HK-2 (cell line): ENCODE results near the gene CLCA4.
A peak's percentile ranks its signal among the peaks of the same experiment; 100 is the strongest.

ENCODE experiments used
- DNase-seq: peaks from one replicate; pipeline ENCODE4 v3.0.0-alpha.2; 2018; ENCODE audit not compliant: unreplicated experiment

The CLCA4 gene

GRCh38 chr1:86546787-86547221, at the start of gene CLCA4:
CLCA4 (plus strand) TSS chr1:86547078; CDS start chr1:86547120, 42 bp downstream.
- DNase-seq: no peak

DNA sequence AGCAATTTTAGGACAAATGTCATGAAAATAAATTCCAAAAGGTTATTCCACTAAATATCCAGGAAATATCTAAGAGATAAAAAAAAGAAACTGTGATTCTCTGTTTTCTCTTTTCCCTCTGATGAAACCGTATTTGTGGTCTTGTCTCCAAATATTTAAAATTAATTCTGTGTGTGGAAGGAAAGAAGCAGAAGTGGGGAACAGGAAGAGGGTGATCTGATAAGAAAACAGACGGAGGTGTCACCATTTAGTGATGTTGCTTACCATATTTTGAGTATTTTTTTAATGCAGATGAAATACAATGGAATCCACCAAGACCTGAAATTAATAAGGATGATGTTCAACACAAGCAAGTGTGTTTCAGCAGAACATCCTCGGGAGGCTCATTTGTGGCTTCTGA, 48.6 kb upstream of the CLCA4 start:
- no peak for DNase-seq

- no peak for DNase-seq
Observed at GRCh38 chr1:86499987-86500593, 46.8 kb upstream of the CLCA4 start.

GRCh38 chr1:86500714-86501113, 46.2 kb upstream of the CLCA4 start:
- DNase-seq: no peak

DNA sequence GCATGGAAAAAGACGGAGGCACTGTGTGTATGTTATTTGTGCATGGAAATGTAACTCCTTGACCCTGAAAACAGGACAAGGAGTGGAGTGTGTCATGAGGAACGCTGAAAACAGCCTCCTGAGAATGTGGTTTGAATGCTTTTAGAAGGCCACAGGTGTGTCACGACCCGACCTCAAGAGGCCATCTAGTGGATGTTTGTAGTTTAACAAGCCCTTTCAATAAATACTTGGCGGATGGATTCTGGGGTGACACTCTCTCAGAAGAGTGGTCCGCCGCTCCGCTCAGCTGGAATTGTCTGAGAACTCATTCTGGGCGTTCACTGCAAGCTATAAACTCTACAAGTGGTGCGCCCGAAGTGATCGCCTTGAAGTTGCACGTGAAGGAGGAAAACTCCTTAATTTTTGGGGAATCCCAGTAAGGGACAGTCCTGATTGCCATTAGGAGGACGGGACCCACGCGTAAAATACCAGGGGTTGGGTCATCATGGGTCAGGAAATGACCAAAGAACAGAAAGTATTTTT, 44.7 kb upstream of the CLCA4 start:
- peak; percentile 6 for DNase-seq

GRCh38 chr1:86502721-86503405, 44.0 kb upstream of the CLCA4 start:
- DNase-seq: peak; percentile 8

- no peak for DNase-seq
Observed at GRCh38 chr1:86503406-86504136, 43.3 kb upstream of the CLCA4 start.

DNA sequence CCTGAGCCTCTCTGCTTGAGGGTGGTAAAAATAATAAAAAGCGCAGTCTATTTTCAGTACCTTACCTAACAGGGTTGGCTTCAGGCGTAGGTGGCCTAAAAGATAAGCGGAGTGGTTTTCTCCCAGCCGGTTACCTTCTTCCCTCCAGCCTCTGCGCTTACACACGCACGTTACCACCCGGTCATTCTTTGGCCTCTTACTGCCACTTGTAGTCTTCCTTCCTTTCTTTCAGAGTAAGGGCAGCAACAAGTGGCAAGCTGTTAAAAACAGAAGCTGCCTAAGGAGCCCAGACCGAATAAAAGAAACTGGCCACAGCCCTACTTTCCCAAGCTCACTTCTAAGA, 42.8 kb upstream of the CLCA4 start:
- no peak for DNase-seq

DNA sequence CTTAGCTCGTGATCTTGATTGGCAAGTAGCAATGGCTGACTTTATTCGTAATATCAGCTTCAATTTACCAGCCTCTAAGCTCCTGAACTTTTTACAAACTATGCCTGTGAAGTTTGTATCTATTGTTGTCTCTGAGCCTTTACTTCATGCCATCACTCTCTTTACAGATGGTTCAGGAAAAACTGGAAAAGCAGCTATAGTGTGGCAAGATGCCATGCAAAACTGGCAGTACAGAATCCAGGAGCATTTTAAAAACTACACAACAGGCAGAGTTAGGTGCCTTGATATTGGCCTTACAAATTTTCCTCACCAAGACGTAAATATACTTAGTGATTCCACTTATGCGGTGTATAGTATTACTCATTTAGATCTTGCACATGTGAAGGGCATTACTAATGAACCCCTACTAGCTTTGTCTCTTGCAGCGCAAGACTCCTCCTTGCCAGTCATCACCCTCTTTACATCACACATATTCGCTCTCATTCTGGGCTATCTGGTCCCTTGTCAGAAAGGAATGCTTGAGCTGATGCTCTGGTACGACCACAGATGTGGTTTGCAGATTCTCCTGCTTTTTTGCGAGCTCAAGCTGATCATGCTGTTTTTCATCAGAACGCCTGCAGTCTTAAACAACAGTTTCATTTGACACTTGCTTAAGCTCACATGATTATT, 41.8 kb upstream of the CLCA4 start:
- no peak for DNase-seq

- no peak for DNase-seq
Observed at GRCh38 chr1:86505564-86505902, 41.3 kb upstream of the CLCA4 start.

DNA sequence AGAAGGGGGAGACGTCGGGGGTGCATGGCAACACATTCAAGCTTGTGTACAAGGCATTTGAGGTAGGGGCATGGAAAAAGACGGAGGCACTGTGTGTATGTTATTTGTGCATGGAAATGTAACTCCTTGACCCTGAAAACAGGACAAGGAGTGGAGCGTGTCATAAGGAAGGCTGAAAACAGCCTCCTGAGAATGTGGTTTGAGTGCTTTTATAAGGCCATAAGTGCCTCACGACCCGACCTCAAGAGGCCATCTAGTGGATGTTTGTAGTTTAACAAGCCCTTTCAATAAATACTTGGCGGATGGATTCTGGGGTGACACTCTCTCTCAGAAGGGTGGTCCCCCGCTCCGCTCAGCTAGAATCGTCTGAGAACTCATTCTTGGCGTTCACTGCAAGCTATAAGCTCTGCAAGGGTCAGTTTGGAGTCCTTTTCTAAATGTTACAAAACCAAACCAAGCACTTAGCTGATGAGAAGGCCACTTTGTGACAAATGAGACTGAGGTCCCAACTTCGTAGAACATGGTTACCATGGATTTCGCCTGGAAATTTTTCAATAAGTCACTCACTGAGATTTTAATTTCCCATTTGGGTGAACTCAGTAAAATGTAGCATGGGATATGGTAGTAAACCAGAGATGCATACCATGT, 38.8 kb upstream of the CLCA4 start:
- DNase-seq: no peak

DNA sequence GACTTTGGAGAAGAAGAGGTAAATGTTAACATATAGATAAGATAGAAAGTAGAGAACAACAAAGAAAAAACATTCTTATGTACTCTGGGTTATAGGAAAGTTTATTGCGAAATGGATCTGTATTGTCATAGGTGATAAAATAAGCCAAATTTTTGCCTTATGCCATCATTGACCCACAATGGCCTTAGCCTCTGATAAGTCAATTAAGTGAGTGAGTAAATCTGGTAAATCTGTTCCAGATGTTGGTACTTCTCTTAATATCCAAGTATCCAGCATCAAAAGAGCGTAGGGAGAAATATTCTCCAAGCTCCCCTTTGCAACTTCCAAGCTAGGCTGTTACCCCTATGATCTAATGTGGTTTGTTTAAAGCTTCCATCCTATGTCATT, 38.3 kb upstream of the CLCA4 start:
- no peak for DNase-seq

DNA sequence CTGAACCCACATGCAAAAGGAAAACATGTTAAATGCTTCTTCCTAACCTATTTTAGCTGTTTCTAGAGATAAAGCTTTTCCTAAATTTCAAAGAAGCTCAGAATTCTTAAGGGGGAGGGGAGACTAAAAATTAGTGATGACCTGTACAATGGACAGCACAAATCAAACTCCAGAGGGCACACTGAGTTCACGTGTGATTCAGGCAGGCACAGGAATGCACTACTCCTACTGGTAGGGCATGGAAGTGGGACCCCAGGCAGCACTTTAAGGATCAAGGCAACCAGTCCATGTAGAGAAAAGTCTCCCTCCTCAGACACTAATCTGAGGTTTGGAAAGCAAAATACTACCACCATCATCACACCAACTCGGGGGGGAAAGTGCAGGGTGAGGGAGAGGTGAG, 31.3 kb upstream of the CLCA4 start:
- peak; percentile 18 for DNase-seq

GRCh38 chr1:86516335-86516734, 30.5 kb upstream of the CLCA4 start:
- no peak for DNase-seq

DNA sequence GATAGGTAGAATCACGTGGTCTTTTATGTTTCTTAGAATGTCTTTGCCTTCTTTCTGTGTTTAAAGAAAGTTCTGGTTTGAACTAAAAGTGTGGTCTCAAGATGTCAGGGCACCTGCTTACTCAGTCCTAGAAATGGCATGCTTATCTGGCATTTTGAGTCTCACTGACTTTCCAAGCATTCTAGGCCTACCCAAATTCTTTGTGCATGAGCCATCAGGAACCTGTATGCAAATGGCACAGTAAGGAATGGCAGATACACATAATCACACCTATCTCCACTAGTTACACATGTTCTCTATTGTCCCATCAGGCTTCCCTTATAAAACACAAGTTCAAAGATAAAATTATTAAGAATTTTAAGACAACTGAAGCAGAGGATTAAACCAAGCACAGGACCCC, 29.5 kb upstream of the CLCA4 start:
- DNase-seq: no peak

GRCh38 chr1:86520789-86521521, 25.9 kb upstream of the CLCA4 start:
- no peak for DNase-seq

GRCh38 chr1:86521522-86521891, 25.4 kb upstream of the CLCA4 start:
- no peak for DNase-seq

GRCh38 chr1:86522240-86522639, 24.6 kb upstream of the CLCA4 start:
- DNase-seq: no peak

- no peak for DNase-seq
Observed at GRCh38 chr1:86523670-86524354, 23.1 kb upstream of the CLCA4 start.

DNA sequence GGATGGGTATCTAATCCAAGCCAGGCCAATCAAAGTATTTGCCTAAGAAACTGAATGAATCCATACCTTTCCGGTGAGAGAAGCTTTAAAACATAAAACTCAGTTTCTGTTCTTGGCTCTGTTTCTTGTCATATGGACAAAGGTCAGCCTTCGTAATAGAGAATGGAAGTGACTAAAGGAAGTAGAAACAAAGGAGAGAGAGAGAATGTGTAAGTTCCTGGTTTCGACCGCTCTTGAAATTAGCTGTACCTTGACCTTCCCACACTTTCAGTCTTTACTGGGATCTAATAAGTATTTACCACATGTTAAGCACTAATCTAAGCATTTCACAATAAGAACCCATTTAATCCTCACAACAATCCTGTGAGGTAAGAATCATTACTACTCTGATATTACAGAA, 19.6 kb upstream of the CLCA4 start:
- DNase-seq: no peak
